NCI-H446 (cell line): Measurements from ENCODE around the gene P2RY12.

Experiments
- DNase-seq, 2 experiments: peaks; one replicate each; lab custom pipeline; 2025; lab: John Stamatoyannopoulos, UW

The P2RY12 gene

DNA sequence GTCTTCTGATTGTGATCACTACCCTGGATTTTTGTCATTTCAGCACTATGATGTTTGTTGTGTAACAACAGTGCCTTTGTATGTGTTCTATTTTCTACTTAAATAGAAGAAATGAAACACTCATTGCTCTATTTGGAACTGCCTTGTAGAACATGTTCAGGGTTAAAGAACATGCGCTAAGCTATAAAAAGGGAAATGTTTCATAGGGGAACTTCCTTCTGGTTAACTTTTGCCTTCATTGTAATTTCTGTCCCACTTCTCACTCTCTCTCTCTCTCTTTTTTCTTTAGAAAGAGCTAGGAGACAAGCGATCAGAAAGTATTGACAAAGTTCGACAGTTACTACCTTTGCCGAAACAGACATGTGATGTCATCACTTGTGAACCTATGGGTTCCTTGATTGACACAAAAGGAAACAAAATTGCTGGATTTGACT lies at the start of gene P2RY12:
TSS of gene P2RY12 (minus strand) at position 13 of the 434 bp plus-strand sequence. CDS start 45,908 bp downstream, outside the sequence.
- no peak for DNase-seq

DNA sequence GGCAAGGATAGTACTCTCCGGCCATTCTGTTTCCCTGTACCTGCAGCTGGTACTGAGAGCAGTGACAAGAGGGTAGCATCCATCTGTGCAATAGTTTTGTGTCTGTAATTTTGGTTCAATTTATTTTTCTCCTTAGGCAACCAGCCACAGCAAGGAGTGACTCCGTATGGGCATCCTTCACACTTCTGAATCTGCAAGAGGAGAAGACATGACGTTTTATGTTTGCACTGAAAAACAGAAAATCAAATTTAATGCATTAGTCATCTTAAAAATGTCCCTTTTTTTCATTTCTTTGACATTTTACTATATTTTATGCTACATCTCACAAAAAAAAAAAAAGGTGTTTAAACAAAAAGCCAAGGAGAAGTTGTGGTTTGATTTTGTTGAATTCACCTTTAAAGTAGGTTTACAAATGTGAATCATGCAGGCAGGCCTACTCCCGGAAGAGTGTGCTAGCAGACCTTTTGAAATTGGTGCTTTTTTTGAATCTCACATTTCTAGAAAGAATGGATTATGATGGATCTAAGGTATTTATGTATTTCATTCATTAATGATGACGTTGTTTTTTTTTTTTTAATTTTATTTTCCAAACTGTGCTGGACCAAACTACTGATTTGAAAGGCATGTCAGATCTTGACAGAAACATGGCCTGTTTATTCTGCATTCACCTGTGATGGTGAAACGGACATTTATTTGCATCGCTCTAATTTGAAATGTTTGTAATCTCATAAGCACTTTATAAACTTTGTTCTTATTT lies 48.2 kb upstream of the P2RY12 start:
- no peak for DNase-seq

DNA sequence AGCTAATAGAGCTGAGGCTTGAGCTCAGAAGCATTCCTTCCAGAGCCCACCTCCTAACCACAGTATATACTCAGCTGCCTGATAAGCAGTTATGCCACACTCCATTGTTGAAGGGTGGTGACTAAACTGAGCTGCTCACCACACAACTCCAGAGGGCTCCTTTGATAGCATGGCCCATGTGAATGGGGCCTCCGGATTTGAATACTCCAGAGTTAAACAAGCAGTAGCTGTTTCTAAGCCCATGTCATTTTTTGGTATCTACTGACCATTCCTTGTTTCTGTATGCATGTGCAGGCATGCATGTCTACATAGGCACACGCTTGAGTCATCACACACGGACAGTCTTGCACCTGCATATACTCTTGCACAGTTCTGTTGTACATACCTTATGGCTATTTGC lies 47.4 kb upstream of the P2RY12 start:
- DNase-seq = no peak

DNA sequence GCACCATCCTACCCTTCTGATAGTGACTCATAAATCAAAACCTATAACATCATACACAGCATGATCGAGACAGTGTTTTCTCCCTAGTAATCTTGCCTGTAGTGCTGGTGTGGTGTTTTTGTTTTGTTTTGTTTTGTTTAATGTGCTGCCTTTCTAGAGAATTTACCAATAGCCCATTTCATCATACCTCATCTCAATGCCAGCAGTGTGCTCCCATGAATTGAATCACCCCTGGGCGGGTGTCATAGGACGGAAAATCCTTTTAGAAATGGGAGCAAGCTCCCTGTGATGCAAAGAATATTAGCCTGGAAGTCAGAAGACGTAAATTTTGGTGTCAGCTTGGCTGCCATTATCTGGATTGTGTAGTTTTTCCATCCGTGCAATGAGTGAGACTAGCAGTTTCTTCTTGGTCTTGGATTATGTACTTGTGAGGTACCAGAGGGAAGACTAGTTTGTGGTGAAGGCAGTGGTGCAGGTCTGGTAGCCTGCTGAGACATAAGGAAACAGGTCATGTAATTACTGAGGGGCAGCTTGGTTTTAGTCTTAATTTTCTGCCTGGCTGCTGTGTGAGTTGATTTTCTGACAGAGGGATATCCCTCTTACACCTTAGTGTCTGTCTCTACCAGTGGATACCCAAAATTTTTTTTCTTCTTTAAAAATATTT lies 46.4 kb upstream of the P2RY12 start:
- no peak for DNase-seq

DNA sequence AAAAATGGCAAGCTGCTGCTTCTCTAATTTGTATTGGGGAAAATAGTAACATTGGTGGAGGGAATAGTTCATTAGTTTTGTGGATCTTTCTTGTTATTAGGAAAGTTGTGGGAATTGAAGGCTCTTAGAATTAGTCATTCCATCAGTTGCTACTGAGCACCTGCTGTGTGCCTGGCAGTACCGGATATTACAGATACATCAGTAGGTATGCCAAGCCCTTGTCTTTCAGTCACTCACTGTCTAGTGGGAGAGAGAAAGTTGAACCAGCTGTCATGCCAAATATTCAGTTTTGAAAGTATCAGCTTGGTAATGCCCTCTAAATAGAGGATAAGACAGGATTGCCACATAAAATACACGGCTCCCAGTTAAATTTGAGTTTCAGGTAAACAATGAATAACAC lies 43.8 kb upstream of the P2RY12 start:
- no peak for DNase-seq

DNA sequence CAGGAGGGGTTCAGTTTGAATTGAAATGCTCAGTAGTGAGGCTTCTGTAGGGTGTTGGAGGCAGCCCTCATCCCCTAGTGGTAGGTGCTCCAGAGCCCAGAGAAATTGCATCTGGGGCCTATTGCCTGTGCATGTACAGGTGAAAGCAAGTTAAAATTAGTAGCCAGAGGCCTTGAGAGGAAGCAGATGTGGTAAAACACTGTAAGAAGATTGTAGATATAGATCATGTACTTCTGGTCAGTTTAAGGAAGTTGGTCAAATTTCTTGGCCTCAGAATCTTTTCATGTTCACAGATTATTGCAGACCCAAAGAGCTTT lies 41.7 kb upstream of the P2RY12 start:
- DNase-seq = no peak

DNA sequence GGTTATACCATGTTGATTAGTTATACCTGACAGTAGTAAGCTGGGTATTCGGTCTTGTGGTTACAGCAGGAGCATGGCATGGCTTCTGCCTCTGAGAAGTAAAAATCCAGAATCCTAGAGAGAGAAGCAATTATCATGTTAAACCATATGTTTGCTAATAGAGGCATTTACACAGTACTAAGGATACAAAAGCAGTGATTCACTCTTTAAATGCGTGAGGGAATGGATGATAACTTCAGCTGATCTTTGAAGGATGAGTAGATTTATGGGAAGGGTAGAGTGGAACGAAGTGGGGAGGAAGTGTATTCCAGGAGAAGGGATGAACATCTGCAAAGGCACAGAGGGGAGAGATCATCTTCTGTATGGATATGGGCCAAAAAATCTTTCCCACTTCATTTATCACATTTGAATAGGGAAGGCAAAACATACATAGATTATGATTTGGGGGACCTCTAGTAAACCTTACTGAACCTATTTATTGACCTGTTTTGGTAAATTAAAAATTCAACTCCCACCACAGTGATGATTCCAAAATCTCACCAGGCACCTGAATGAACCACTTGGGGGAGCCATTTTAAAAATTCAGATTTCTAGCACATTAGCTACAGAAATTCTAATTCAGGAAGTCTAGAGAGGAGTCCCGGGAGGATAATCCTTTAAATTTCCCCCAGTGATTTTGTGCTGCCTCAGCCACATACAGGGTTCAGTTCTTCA lies 41.2 kb upstream of the P2RY12 start:
- peak in 1 of 2 experiments; percentile 25 for DNase-seq

DNA sequence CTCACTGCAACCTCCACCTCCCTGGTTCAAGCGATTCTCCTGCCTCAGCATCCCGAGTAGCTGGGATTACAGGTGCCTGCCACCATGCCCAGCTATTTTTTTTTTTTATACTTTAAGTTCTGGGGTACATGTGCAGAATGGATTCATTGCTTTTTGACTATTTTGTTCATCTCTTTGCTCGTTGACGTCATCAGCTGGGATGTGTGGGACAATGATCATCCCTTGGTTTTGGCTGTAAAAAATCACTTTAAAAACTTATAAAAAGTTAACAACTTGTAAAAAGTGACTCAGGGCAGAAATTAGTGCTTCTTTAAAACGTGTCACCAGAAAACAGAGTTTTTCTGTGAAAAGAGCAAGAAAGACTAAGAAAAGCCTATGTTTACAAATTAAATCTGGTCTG lies 38.5 kb upstream of the P2RY12 start:
- no peak for DNase-seq

DNA sequence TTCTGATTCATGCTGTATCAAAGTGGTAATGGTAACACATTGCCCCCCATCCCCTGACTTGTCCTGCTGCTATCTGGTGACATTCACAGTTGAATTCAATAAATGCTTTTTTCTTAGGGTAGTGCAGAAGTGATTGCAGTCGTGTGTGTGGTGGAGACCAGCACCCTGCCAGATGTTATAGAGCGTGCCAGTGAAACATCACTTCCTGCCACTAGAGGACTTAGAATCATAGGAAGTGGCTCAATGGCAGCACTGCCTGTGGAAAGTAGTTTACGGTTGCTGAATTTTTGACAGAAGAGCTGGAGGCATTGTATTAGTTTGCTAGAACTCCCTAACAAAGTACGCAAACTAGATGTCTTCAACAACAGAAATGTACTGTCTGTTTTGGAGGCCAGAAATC lies 37.4 kb upstream of the P2RY12 start:
- no peak for DNase-seq

DNA sequence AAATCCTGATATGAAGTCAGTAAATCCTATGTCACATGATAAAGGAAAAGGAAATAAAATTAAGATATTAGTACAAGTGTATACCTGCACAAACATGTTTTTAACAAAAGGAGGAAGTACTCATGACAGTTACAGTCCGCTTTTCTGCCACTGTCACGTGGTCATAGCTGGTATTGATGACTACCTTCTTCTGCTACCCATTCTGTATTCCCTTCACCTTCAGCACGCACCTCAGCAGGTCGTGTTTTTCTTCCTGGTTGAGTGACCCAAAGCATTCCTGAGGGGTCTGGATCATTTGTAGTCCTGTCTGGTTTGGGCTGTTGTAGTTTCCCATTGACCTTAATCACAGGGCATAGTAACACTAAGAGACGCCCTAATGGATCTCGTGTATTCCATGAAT lies 35.3 kb upstream of the P2RY12 start:
- DNase-seq = no peak

DNA sequence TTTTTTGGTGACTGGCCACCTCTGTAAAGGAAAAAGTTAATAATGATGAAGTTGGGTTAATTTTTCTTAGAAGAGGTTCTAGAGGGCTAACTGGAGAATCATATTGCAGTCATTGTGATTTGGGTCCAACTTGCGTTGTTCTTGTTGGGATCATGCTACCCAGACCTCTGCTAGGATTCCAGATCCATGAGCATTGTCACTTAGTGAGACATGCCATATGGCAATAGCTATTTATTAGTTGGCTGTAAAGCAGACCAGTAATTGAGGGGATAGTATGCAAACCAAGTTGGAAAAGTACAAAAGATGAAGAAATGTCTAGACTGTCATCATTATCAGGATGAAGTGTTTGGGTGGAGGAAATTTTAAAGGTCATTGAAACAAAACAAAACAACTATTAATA lies 30.7 kb upstream of the P2RY12 start:
- no peak for DNase-seq

DNA sequence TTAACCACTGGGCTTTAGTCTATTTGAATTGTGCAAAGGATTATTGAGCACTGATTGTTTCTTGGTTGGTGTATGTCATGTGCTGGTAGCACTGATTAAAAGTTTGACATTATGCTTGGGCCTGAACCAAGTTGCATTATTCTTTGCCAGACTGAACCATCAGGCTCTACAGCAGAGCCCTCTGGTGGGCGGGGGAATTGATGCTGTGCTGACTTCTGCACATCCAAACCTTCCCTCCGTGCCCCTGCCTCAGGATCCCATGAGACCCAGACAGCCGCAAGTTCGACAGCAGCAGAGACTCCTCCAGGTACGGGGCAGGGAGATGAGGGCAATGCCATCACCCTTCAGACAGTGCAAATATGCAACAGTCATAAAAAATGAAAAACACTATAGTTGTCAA lies 28.4 kb upstream of the P2RY12 start:
- DNase-seq = no peak

DNA sequence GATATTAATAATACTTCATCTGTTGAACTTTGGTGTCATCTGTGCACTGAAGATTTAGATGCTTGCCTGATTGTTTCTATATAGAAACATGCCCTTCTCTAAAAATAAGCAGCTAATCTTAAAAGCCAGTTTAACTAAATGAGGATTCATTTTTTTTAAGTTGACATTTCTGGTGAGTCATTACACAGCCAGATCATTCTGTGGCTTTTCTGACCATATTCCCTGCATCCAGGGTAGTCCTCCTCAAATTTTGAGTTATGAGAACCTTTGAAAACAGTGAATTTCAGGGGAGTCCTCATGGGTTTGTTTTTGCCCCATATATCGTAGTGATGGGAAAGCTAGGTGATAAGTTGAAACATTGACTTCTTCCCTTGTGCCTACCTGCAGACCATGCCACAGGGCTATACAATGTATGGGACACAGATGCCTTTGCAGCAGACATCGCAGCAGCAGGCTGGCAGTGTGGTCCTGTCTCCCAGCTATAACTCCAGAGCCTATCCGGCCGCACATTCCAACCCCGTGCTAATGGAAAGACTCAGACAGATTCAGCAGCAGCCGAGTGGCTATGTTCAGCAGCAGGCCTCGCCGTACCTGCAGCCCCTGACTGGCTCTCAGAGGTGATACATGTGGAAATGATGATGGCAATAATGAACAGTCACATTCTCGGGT lies 26.5 kb upstream of the P2RY12 start:
- no peak for DNase-seq

DNA sequence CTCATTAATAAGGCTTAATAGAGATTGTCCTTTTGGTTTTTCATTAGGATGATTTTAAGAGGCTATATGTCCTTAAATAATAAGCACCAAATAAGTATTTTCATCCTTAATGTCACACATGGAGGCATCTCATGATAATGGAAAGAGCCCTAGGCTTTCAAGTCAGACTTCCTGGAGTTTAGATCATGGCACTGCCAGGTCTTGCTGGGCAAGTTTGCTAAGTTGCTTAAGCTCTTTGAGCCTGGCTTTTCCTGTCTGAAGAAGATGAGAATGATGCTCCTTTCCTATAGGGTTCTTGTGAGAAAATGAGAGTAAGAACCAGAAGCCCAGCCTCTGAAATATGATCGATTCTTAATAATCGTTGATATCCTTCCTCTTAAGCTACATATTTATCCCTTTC lies 23.4 kb upstream of the P2RY12 start:
- DNase-seq = no peak

DNA sequence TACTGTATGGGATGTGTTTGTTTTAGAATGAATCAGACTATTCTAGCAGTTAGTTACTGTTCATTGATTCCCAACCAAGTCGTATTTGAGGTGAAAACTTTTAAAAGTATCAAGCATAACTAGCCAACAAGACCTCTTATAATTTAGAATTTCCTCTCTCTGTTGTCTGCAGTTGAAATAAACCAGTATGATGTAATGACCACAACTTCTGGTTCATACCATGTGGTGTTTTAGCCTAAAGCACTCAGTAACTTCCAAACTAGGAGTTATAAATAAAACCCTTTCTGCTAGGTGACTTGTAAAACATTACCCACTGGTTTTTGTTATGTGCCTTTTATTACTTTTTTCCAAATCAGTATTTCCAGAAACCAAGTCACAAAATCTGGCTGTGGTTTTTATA lies 19.8 kb upstream of the P2RY12 start:
- DNase-seq = no peak

DNA sequence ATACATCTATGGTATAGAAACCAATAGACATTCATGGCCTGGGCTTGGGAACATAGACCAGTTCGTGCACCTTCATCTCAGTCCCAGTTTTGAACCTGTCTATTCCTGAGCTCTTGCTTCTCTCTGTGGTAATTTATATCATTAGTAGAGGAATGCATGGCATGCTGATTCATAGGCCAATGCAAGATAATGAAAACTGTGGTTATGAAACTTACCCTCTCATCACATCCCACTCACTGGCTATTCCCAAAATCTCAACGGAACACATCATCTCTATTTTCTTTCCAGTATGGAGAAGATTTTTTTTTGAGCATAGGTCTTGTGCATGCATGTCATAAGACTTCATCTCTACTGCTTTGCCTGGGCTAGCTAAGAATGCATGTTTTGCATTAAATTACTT lies 18.7 kb upstream of the P2RY12 start:
- no peak for DNase-seq

DNA sequence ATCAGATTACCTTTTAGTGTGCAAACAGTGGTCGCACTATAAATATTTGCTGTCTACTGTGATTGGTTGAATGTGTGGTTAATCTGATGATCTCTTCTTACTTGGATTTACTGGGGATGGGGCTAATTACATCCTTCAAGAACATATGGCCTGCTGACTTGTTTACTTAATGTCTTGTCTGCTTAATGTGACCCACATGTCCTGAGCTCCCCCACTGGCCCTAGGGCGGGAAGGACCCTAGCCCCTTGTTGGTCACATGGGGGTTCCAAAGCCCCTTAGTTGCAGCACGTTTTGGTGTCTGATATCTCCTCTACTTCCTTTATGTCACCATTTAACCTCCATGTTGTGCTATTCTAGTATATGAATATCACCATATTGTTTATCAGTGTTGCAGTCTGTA lies 17.8 kb upstream of the P2RY12 start:
- DNase-seq = no peak

DNA sequence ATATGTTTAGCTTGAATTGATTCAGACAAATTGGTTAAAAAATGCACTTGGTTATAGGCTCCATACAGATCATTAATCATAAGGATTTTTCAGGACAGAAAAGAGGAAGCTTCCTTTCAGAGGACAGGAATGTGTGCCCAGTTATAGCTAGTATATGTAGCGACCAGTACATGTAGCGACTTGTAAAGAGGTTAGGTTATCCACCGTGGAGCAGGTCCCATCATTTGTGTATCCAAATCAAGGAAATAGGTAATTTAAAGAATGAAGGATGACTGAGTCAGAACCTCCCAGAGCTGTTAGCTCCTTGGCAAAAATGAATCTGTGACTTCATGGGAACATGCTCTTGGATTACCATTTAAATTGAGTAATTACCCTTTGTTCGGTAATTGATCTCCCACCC lies 15.8 kb upstream of the P2RY12 start:
- DNase-seq = no peak

DNA sequence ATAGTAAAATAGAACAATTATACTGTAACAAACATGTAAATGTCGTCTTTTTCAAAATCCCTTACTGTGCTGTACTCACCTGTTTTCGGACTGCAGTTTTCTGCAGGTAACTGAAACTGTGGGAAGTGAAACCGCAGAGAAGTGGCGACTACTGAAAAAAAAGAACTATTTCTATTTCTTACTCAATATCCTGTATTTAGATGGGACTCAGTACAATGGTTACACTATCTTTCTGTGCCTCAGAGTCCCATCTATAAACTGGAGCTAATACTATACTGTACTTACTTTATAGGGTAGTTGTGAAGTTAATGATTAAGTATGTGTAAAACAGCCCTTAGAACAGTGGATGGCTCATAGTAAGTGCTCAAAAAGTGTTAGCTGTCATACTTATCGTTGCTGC lies 14.3 kb upstream of the P2RY12 start:
- no peak for DNase-seq

DNA sequence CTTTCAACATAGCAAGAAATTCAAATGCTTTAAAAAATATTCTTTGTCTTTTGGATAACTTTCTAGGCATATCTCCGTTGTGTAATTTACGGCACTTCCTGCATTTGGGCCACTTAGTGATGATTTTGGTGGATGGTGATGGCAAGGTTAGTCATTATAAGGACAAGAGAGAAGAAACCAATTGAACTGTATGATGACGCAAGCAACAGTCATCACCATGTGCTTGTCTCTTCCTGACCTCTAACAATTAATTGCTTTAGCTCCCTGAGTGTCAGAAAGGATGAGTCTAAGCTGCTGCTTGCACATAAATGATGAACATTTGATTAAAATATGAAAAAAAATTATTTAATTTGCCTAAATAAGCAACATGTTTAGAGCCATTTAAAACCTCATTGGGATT lies 11.3 kb upstream of the P2RY12 start:
- no peak for DNase-seq

DNA sequence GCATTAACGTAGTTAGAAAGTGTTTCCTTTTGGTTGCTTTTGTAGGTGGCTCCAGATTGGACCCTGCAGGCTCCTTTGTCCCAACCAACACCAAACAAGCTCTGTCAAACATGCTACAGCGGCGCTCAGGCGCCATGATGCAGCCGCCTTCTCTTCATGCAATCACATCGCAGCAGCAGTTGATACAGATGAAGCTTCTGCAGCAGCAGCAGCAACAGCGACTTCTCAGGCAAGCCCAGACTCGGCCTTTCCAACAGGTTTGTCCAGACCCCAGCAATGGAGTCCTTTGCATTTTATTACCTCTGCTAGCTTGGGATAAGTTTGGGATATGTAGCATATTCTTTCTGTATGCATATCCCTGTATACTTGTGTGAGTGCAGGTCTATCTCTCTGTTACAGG lies 10.1 kb upstream of the P2RY12 start:
- DNase-seq = no peak

DNA sequence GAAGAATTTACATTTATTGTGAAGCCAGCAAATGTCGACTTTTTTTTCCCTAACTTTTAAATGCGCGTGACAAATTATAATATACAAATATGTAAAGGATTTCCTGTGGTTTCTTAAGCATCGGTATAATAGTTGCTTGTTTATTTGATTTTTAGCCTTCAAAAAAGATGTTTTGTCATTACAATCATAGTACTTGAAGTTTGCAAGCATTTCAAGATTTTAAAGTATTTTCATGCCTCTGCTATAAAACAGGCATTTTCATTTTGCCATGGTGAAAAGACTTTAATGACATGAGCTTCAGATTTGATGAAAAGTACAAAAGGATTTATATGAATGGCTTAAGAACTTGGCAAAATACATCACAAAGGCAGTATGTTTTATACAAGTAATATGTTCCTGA lies 9.4 kb upstream of the P2RY12 start:
- DNase-seq = no peak
